ENCODE results near the gene TYMS. TPM values are rescaled to one million over a fixed set of nuclear protein-coding genes. Genes with fewer than 3 reads are reported as not detected.

Gene TYMS
- total and polyA plus RNA-seq, 9 of the 15 experiments (the other 6 are each of a cell fraction or from before 2014, with no cell fraction given), result 69.1 to 409 (median 175) TPM

GRCh38 chr18:712401-713134 lies 55.1 kb downstream of the TYMS start, which contains the start of gene ENOSF1 (continued):
- TF ChIP-seq NR2C1 (IDR thresholded peaks at IDR 0.05), result peak; percentile 70; the same call in 1 of the 2 replicates
- TF ChIP-seq NR2C1 (tag; IDR thresholded peaks at IDR 0.05), result peak; percentile 76
- TF ChIP-seq, protein P1, sequence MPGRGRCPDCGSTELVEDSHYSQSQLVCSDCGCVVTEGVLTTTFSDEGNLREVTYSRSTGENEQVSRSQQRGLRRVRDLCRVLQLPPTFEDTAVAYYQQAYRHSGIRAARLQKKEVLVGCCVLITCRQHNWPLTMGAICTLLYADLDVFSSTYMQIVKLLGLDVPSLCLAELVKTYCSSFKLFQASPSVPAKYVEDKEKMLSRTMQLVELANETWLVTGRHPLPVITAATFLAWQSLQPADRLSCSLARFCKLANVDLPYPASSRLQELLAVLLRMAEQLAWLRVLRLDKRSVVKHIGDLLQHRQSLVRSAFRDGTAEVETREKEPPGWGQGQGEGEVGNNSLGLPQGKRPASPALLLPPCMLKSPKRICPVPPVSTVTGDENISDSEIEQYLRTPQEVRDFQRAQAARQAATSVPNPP (IDR thresholded peaks at IDR 0.05; ENCODE audit: borderline replicate concordance, insufficient read depth, insufficient read length), result no peak
- TF ChIP-seq, protein P2, sequence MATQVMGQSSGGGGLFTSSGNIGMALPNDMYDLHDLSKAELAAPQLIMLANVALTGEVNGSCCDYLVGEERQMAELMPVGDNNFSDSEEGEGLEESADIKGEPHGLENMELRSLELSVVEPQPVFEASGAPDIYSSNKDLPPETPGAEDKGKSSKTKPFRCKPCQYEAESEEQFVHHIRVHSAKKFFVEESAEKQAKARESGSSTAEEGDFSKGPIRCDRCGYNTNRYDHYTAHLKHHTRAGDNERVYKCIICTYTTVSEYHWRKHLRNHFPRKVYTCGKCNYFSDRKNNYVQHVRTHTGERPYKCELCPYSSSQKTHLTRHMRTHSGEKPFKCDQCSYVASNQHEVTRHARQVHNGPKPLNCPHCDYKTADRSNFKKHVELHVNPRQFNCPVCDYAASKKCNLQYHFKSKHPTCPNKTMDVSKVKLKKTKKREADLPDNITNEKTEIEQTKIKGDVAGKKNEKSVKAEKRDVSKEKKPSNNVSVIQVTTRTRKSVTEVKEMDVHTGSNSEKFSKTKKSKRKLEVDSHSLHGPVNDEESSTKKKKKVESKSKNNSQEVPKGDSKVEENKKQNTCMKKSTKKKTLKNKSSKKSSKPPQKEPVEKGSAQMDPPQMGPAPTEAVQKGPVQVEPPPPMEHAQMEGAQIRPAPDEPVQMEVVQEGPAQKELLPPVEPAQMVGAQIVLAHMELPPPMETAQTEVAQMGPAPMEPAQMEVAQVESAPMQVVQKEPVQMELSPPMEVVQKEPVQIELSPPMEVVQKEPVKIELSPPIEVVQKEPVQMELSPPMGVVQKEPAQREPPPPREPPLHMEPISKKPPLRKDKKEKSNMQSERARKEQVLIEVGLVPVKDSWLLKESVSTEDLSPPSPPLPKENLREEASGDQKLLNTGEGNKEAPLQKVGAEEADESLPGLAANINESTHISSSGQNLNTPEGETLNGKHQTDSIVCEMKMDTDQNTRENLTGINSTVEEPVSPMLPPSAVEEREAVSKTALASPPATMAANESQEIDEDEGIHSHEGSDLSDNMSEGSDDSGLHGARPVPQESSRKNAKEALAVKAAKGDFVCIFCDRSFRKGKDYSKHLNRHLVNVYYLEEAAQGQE (IDR thresholded peaks at IDR 0.05; ENCODE audit: borderline replicate concordance), result peak; percentile 54; the same call in 1 of the 2 replicates
- TF ChIP-seq, protein P2 (CRISPR knock-in tag; IDR thresholded peaks at IDR 0.05; ENCODE audit: low read depth), result no peak
- TF ChIP-seq NR2C2 (CRISPR knock-in tag; IDR thresholded peaks at IDR 0.05), result peak; percentile 43; the same call in 1 of the 2 replicates
- TF ChIP-seq NR2C2 (tag; IDR thresholded peaks at IDR 0.05), result peak; percentile 70
- no peak for TF ChIP-seq MAFK (IDR thresholded peaks at IDR 0.05; ENCODE audit: low read length)
- TF ChIP-seq MLLT1 (IDR thresholded peaks at IDR 0.05), result peak in 1 of 2 experiments; percentile 33; a peak in 2 of 4 replicates
- no peak for TF ChIP-seq ZNF717 (CRISPR knock-in tag; IDR thresholded peaks at IDR 0.05)
- peak; percentile 72; the same call in 1 of the 2 replicates for TF ChIP-seq FOXP4 (CRISPR knock-in tag; IDR thresholded peaks at IDR 0.05; ENCODE audit: borderline replicate concordance)
- TF ChIP-seq ZFX (CRISPR knock-in tag; IDR thresholded peaks at IDR 0.05), result peak; percentile 47
- TF ChIP-seq FOXK1 (CRISPR knock-in tag; IDR thresholded peaks at IDR 0.05; ENCODE audit: borderline replicate concordance), result peak; percentile 95; the same call in 1 of the 2 replicates
